Right lobe of liver (tissue), 6 donors: ENCODE measurements around the gene MED12. TPM values are rescaled to one million over a fixed set of nuclear protein-coding genes. Genes with fewer than 3 reads are reported as not detected.

ENCODE experiments used
- ATAC-seq, 4 donors: fragments of 200-7000 bp; cut with Tn5 transposase; one replicate each; pipeline ENCODE4 v1.9.1; 2020; ENCODE audit warnings: mild to moderate bottlenecking in 4 of 4, moderate library complexity in 4 of 4
- DNase-seq, 3 donors: peaks; one replicate each; pipeline ENCODE4 v3.0.0-alpha.2; 2020
- H3K27ac ChIP-seq, 3 donors: fragments of 200-600 bp; one replicate each; pipeline ENCODE4 v1.8.0; 2022
- H3K27me3 ChIP-seq, 2 donors: fragments of 200-600 bp; one replicate each; pipeline ENCODE4 v1.8.0; 2022
- H3K36me3 ChIP-seq, 4 donors: fragments of 200-600 bp; sonication (generic) in 1 of 4; one replicate each; pipeline versions ENCODE4 v1.5.1 to v1.8.0; 2017 to 2022; ENCODE audit warnings: control low read depth in 1 of 4
- H3K4me1 ChIP-seq, 4 donors: fragments of 200-600 bp; sonication (generic) in 1 of 4; one replicate each; pipeline versions ENCODE4 v1.5.1 to v1.8.0; 2017 to 2022; ENCODE audit warnings: control low read depth in 1 of 4
- H3K4me3 ChIP-seq, 3 donors: fragments of 200-600 bp; one replicate each; pipeline ENCODE4 v1.8.0; 2022
- H3K9me3 ChIP-seq, 4 donors: fragments of 200-600 bp; sonication (generic) in 1 of 4; one replicate each; pipeline versions ENCODE4 v1.5.1 to v1.8.0; 2017 to 2022; ENCODE audit warnings: control low read depth in 1 of 4
- CTCF ChIP-seq, 4 donors: fragments of 200-600 bp in 3 of 4; fragments of 450-650 bp in 1 of 4; IDR thresholded peaks; one replicate each; pipeline versions ENCODE4 v1.5.1 to v1.8.0; 2016 to 2022; ENCODE audit warnings: antibody characterized with exemption in 4 of 4, mild to moderate bottlenecking in 2 of 4
- POLR2A ChIP-seq: fragments of 450-650 bp; IDR thresholded peaks from one replicate; pipeline ENCODE4 v1.6.1; 2017; ENCODE audit warnings: antibody characterized with exemption, mild to moderate bottlenecking
- WGBS: methylation state at CpG from one replicate; pipeline ENCODE4 v1.1.6; 2018; ENCODE audit warnings: low coverage, low lambda C conversion rate; ENCODE audit not compliant: insufficient coverage; ENCODE audit errors: missing lambda C conversion rate; 5-methylcytosine and 5-hydroxymethylcytosine counted together
- intact Hi-C, 2 donors: fragments of 100-400 bp; cut with DNase I; formaldehyde crosslinking; loops; one replicate each; pipeline versions ENCODE4 v1.11.2 to v1.14.1; 2022
- total RNA-seq, 6 experiments: library from RNA; depleted of rRNA in 2 of 6; stranded (reverse); fragments of >200 nt in 2 of 6; fragmentation: NEBNext Ultra II Directional in 3 of 6; extraction: Animal tissue kit (Norgen Biotek cat#: 25700) in 3 of 6; gene quantifications; one replicate each; pipeline versions ENCODE4 v1.1.0 to v1.2.4, GENCODE V29; 2016 to 2023
- donor health status: DM: no; HTN: yes; CAD: no.
- donor health status: DM: no; HTN: no; CAD: no.
- donor health status: DM: no; HTN: no; CAD: no.
- donor health status: DM: no; HTN: yes; CAD: no.
- donor health status: DM: no; HTN: yes; CAD: no.

The MED12 gene
- total RNA-seq, 6 experiments from 2014 or later = 7.8 to 16.3 (median 12.5) TPM

DNA sequence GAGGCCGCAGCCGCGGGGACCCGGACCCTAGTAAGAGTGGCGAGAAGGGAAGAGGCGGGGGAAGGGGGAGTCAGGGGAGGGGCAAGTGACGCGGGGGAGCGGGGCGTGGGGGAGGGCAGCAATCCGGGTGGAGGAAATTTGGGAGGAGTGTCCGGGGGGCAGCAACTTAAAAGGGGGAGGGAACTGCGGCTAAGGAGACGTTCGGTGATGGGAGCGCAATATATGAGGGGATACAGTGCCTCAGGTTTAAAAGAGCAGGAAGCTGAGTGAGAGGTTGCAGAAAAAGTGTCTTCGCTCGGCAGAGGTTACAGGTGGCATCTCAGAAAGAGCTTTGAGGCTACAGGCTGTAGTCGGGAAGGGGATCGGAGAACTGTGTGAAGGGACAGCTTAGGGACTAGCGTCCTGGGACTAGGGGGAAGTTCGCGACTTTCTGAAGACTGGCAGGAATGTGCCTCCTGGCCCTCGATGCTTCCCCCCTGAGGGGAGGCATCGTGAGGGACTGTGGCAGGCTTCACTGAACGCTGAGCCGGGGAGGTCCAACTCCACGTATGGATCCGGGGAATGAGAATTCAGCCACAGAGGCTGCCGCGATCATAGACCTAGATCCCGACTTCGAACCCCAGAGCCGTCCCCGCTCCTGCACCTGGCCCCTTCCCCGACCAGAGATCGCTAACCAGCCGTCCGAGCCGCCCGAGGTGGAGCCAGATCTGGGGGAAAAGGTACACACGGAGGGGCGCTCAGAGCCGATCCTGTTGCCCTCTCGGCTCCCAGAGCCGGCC lies 22.2 kb upstream of the MED12 start:
- Histone ChIP-seq H3K36me3 (no peaks in the 10 kb centered on the region), H3K27me3 (no peaks in the 10 kb centered on the region), H3K9me3 (no peaks in the 10 kb centered on the region), H3K4me1 (no peaks in the 10 kb centered on the region), H3K4me3 (peak overlapping the region; percentile 39 to 59 (median 54)), H3K27ac (peak overlapping the region in 1 of 3 donors; percentile 34)
- intact Hi-C loops = no loop called here
- peak in 1 of 3 donors; percentile 32 for DNase-seq
- ATAC-seq = peak; percentile 73 to 83 (median 78)
- TF ChIP-seq POLR2A = no peak
- TF ChIP-seq CTCF (IDR thresholded peaks at IDR 0.05) = no peak
- 17% methylated on average over 24 of the region's 46 CpGs for WGBS

- WGBS = 26% methylated on average over 5 of the region's 9 CpGs
- Histone ChIP-seq H3K4me1 (no peaks in the 10 kb centered on the region), H3K9me3 (no peaks in the 10 kb centered on the region), H3K4me3 (peak overlapping the region; percentile 39 to 59 (median 54)), H3K27ac (no peak overlapping the region), H3K36me3 (no peaks in the 10 kb centered on the region), H3K27me3 (no peaks in the 10 kb centered on the region)
- no peak for DNase-seq
- intact Hi-C loops = no loop called here
- ATAC-seq = peak in 1 of 4 donors; percentile 2
- TF ChIP-seq CTCF (IDR thresholded peaks at IDR 0.05) (no peak), POLR2A (no peak)
Observed at GRCh38 chrX:71096760-71097032, 21.7 kb upstream of the MED12 start.

GRCh38 chrX:71098302-71098701 lies 20.1 kb upstream of the MED12 start:
- Histone ChIP-seq H3K36me3 (no peaks in the 10 kb centered on the region), H3K4me3 (no peak overlapping the region), H3K27me3 (no peaks in the 10 kb centered on the region), H3K9me3 (no peaks in the 10 kb centered on the region), H3K27ac (no peak overlapping the region), H3K4me1 (no peaks in the 10 kb centered on the region)
- intact Hi-C loops = no loop called here
- peak in 3 of 4 donors; percentile 7 to 31 (median 26) for ATAC-seq
- WGBS = 20% methylated on average over 2 of the region's 2 CpGs
- TF ChIP-seq CTCF (IDR thresholded peaks at IDR 0.05) (peak; percentile 37 to 50 (median 42)), POLR2A (no peak)
- peak in 1 of 3 donors; percentile 45 for DNase-seq

DNA sequence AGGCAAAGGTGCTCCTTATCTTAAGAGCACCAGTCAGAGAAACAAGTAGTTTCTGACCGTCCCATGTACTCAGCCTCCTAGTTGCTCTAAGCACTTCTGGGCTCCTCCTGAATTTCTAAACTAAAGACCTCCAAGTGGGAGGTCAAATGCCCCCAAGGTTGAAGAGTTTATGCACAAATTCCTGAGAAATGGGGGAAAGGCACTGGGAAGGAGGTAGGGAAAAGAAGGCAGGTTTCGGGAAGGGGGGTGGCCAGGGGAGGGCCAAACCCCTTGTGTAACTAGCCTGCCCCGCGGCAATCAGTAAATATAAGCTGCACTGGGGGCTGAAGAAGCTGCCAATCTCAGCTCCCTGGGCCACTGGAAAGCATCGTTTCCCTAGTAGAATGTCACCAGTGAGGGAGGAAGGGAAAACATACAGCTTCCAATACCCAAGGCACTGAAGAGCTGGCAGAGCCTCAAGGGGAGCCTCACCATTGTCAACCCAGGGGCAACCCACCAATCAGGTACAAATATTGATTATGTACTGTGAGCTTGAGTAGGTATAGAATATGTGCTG lies 19.4 kb upstream of the MED12 start:
- no peak for ATAC-seq
- no peak overlapping the region for H3K27ac ChIP-seq
- WGBS = 43% methylated on average over 4 of the region's 5 CpGs
- no peaks in the 10 kb centered on the region for H3K36me3 ChIP-seq
- no peaks in the 10 kb centered on the region for H3K4me1 ChIP-seq
- DNase-seq = no peak
- H3K4me3 ChIP-seq = no peak overlapping the region
- TF ChIP-seq CTCF (IDR thresholded peaks at IDR 0.05) (no peak), POLR2A (no peak)
- no peaks in the 10 kb centered on the region for H3K9me3 ChIP-seq
- no peaks in the 10 kb centered on the region for H3K27me3 ChIP-seq
- intact Hi-C loops = no loop called here
